Endothelial cell of umbilical vein (primary cell): ENCODE results near the gene IGF2R.

ENCODE experiments used
- CTCF ChIP-seq, 2 donors: IDR thresholded peaks; 1 replicate in 1 of 2; 2 replicates in 1 of 2; pipeline ENCODE4 v1.5.1; 2011; ENCODE audit warnings: low read length in 2 of 2, mild to moderate bottlenecking in 2 of 2, moderate library complexity in 2 of 2, control low read depth in 1 of 2, inconsistent platforms in 1 of 2, low read depth in 1 of 2; ENCODE audit not compliant: insufficient read depth in 1 of 2; ENCODE audit errors: extremely low read depth in 1 of 2
- EZH2 ChIP-seq: IDR thresholded peaks from 2 replicates; pipeline ENCODE4 v1.6.1; 2012; ENCODE audit warnings: borderline replicate concordance, low read depth, mild to moderate bottlenecking, moderate library complexity, low read length, inconsistent platforms; ENCODE audit not compliant: severe bottlenecking
- FOS ChIP-seq: IDR thresholded peaks from 2 replicates; pipeline ENCODE4 v1.6.1; 2011; ENCODE audit warnings: mild to moderate bottlenecking, low read length, moderate library complexity, borderline replicate concordance; ENCODE audit not compliant: insufficient read depth
- GATA2 ChIP-seq: IDR thresholded peaks from 2 replicates; pipeline ENCODE4 v1.7.0; 2011; ENCODE audit warnings: low read depth, mild to moderate bottlenecking, moderate library complexity, mixed read lengths, low read length; ENCODE audit not compliant: insufficient read length, insufficient read depth
- JUN ChIP-seq: IDR thresholded peaks from 2 replicates; pipeline ENCODE4 v1.6.1; 2011; ENCODE audit warnings: borderline replicate concordance, low read depth; ENCODE audit not compliant: insufficient read length, insufficient read depth
- MAX ChIP-seq: IDR thresholded peaks from 2 replicates; pipeline ENCODE4 v1.6.1; 2011; ENCODE audit not compliant: insufficient read depth, insufficient read length
- MYC ChIP-seq: IDR thresholded peaks from one replicate; pipeline ENCODE4 v1.6.1; 2011; ENCODE audit warnings: mild to moderate bottlenecking, low read depth, low read length
- POLR2A ChIP-seq: IDR thresholded peaks from 2 replicates; pipeline ENCODE4 v1.6.1; 2012; ENCODE audit warnings: low read depth, mild to moderate bottlenecking, control low read depth, low read length
- POLR2AphosphoS5 ChIP-seq: IDR thresholded peaks from 2 replicates; pipeline ENCODE4 v1.6.1; 2012; ENCODE audit warnings: low read depth, mild to moderate bottlenecking, control low read depth, low read length, moderate library complexity; ENCODE audit not compliant: insufficient read depth

GRCh38 chr6:160041608-160042007 is 72.7 kb downstream of the IGF2R start:
- TF ChIP-seq CTCF (IDR thresholded peaks at IDR 0.05; ENCODE audit: extremely low read depth in 1 of 2, insufficient read depth in 1 of 2, low read depth in 1 of 2, low read length in 2 of 2), result no peak
- no peak for TF ChIP-seq MAX
- no peak for TF ChIP-seq EZH2
- TF ChIP-seq FOS, result no peak
- no peak for TF ChIP-seq POLR2A
- no peak for TF ChIP-seq POLR2AphosphoS5
- TF ChIP-seq JUN, result no peak
- TF ChIP-seq MYC, result no peak
- no peak for TF ChIP-seq GATA2
